ENCODE results near the gene PSMB9.
A peak's percentile ranks its signal among the peaks of the same experiment; 100 is the strongest.

Gene PSMB9

DNA sequence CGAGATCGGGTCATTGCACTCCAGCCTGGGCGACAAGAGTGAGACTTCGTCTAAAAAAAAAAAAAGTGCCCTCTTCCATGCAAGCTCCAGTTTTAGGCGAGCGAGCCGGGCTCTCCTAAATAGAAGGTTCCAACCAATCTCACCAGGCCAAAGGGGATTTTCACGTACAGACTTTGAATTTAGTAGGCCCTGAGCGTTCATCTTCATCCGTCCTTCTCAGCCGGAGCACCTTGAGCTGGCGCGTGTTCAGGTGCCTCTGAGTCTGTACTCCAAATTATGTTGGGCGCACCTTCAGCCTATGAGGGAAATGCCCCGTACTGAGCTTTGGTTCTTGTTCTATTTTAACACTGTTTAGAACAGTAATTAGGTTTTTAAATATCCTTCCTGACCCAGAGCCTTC, 14.6 kb upstream of the PSMB9 start:
- no peak for DNase-seq (ENCODE audit: low read depth)

DNA sequence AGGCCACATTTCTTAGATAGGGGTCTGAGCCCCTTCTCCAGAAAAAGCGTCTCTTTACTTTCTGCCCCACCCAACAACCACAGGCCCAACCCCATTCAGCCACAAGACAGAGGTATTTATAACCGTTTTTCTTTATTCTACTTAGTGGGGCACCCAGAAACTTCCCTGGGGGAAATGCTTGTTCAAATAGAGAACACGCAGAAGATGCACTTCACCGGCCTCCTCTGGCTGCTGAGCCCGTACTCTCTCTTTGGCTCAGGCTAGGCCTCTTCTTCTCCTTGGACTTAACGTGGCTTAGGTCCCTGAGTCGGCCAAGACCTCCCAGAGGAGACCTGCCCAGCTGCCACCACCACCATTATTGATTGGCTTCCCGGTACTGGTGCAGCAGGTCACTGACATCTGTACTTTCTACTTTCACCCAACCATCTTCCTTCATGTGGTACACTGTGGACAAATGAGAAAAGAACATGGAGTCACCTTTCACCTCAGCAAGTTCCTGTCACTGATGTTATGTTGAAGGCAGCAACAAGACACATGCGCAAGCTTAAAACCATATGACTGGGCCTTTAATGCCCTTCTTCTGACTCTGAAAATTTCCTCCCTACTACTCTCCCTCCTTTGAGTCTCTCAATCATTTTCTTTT, 13.3 kb upstream of the PSMB9 start:
- no peak for DNase-seq (ENCODE audit: low read depth)

DNA sequence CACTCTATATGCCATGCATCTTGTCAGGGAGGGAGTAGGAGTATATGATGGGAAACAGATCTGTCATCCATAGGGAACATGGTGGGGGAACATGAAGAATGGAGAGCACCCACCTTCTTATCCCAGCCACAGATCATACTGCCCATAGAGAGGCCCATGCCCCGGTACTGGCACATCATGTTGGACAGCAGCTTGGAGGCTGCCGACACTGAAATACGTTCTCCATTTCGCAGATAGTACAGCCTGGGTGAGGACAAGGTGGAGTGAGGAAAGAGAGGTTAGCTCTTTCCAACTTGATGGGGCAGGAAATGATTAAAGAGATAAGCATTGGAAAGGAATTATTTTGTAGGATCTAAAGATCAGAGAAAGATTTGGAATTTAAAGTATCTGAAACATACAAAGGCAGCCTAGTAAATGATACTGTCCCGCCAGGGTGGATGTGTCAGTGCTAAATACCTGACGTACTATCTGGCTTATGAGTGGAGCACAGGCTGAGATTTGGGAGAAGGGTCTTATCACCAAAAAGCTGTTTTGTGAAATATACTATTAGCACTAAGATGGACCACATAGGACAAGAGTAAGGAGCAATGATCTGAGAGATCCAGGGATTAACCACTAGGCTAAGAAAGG, 11.9 kb upstream of the PSMB9 start:
- no peak for DNase-seq (ENCODE audit: low read depth)

DNA sequence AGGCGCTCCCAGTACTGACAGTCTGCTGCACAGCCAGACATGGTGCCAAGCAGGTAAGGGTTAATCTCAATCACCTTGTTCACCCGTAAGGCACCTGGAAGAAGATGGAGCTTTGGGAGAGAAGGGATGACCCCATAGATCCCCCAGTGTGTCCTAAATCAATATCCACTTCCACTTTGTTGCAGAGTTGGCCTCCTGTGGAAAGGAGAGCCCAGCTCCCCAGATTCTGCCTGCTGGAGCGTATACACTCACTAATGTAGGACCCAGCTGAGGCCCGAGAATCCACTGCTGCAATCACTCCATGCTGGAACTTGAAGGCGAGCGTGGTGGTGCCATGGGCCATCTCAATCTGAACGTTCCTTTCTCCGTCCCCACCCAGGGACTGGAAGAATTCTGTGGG, 11.3 kb upstream of the PSMB9 start:
- DNase-seq (ENCODE audit: low read depth): no peak

DNA sequence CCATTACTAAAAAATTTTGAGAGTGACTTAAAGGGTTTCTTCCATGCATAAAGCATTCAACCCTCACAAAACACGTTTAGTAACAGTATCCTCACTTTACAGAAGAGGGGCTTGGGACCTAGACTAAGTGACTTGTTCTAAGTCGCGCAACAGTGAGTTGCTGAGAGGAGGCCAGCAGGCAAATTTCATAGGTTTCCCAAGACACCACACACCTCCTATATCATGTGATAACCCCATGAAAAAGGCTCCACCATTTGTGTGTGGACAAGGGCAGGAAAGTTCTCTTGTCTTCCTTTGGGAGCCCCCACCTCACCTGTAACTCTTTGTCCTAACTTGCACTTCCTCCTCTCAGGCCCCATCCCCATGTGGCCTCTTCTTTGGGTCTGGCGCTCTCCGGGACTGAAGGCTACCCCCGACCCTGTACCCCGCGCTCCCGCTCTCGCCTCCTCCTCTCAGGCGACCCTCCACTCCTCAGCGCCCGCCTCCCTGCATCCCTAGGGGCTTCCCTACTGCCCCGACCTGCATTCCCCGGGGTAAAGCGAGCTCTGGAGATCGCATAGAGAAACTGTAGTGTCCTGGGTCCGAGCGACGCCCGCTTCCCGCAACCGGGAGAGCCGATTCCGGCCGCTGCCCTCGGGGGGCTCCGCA, 10.5 kb upstream of the PSMB9 start:
- peak; percentile 6 for DNase-seq (ENCODE audit: low read depth)

DNA sequence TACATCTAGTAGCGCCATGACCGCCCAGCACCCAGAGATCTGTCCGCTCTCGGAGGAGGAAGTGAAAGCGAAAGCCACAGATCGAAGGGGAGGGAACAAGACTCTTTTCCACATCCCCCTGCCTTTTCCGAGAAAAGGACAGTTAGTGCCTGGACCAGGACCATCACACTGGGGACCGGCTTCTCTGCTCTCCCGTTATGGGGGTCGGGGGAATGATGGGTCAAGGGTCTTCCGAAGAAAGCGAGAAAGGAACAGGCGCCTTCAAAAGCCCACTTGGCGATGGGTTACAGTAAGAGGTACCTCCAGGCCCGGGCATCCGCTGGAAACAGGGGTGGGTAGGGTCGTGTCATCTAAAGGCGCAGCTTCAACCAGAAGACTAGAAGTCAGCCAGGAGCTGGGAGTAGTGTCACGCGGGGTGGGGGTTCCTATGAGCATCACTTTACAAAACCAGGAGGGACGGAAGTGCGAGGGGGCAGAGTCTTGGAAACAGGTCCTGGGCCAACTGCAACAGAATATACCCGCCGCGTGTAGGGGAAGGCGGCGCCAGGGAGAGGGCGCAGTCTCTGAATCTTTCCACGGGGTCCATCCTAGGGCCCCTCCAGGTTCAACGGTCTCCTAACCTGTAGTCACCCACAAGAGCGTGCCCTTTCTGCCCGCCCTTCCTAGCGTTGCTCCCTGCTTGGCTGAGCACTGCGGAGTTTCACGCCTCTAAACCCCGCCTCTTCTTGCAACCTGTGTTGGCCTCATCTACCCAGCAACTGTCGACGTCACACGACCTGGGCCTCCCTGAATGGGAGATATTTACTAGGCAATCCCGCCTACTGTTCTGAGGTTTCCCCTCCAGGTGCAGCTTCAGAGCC, 9.8 kb upstream of the PSMB9 start, which contains the start of gene PSMB8:
PSMB8 (minus strand) TSS at position 69 of the 860 bp plus-strand sequence; CDS start at position 18, 51 bp downstream.
- DNase-seq (ENCODE audit: low read depth): peak; percentile 86

DNA sequence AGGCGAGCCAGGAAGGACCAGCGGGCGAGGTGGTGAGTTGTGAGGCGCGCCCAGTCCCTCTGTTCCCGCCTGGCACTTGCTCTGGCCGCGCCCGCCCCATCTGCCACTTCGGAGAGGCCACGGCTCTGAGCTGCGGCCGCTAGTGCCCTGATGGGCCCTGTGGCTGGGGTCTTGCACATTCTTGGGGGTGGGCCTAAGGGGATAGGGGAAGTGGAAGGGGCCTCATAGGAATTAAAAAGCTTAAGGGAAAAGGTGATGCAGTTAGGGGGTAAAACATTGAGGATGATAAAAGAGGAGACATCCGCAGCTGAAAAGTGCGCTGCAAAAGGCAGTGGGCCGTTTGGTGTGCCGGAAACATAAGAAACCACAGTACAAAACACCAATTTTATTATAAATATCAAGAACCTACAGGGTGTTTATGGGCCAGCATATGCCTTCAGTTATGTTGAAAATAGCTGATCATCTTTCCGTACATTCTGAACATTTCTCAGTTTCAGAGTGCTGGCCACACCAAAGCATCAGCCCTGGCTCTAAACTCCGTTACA, 9.1 kb upstream of the PSMB9 start:
- DNase-seq (ENCODE audit: low read depth): no peak

DNA sequence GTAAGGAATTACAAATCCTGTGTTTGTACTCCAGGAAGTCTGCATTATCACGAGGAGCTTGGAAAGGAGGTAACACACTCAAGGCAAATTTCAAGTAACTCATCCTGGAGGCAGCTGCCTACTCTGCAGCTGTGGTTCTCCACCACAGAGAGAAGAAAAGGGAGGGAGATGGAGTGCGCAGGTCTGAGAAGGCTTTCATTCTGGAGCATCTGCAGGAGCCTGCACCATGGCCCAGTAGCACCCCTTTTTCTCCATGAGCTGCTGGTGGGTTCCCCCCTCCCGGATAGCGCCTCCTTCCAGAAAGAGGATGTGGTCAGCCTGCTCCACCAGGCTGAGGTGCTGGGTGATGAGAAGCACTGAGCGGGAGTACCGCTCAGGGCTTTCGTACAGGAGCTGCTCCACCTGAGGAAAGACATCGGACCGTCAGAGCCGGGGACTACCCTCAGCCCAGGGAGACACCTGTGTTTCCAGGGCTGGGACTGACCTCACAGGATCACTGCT, 8.6 kb upstream of the PSMB9 start:
- no peak for DNase-seq (ENCODE audit: low read depth)

DNA sequence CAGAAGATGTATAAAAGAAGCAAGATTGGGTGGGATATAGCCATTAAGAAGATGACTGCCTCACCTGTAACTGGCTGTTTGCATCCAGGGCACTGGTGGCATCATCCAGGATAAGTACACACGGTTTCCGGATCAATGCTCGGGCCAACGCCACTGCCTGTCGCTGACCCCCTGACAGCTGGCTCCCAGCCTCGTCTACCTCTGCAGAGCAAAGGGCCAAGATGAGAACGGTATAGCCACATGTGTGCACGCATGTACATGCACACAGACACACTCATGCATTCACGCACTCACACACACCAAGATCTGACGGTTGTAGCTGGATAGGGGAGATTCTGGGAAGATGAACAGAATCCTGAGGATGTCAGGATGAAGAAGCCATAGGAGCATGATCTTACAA, 7.0 kb upstream of the PSMB9 start:
- DNase-seq (ENCODE audit: low read depth): no peak

DNA sequence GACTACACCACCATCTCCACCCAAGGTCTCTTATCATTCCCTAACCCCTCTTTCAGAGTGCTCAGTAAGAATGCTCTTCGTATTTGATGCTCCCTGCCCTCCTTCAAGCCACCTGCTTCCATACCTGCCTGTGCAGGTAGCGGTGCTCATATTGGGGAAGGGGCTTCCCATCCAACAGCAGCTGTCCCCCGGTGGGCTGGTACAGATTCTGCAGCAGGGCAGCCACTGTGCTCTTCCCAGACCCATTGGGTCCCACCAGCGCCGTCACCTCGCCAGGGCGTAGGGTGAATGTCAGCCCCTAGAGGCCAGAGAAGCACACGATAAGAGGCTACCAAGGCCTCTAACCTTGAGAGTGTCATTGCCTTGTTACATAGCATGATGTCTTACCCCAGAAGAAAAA, 6.2 kb upstream of the PSMB9 start:
- DNase-seq (ENCODE audit: low read depth): no peak

DNA sequence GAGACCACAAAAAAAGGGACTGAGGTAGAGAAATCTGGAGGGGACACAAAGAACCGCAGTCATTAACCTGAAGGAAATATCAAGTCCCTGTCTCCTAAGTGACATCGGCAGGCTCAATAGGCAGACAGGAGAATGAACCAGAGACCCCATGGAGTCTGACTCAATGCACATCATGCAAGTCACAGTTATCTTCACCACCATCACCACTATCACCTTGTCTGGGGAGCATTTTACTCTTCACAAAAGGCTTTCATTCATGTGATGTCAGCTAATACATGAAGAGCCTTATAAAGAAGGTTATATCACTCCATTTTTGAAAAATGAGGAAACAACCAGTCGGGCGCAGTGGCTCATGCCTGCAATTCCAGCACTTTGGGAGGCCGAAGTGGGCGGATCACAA, 4.9 kb upstream of the PSMB9 start:
- no peak for DNase-seq (ENCODE audit: low read depth)

DNA sequence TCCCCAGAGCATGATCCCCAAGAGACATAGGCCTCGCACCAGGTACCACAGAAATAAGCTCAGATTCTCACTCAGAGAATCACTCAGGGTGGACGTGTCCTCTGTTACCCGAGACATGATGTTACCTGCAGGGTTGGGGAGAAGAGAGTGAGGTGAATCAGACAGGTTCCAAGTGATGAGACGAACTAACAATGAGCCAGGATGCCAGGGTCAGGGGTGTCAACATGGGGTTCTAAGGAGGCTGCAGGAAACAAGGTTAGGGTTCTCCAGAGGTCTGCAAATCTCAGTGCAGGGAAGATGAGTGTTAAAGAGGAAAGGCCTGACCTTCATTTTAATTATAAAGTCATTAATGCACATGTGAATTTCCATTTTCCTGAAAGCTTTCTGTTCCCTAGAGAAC, 3.0 kb upstream of the PSMB9 start:
- no peak for DNase-seq (ENCODE audit: low read depth)

DNA sequence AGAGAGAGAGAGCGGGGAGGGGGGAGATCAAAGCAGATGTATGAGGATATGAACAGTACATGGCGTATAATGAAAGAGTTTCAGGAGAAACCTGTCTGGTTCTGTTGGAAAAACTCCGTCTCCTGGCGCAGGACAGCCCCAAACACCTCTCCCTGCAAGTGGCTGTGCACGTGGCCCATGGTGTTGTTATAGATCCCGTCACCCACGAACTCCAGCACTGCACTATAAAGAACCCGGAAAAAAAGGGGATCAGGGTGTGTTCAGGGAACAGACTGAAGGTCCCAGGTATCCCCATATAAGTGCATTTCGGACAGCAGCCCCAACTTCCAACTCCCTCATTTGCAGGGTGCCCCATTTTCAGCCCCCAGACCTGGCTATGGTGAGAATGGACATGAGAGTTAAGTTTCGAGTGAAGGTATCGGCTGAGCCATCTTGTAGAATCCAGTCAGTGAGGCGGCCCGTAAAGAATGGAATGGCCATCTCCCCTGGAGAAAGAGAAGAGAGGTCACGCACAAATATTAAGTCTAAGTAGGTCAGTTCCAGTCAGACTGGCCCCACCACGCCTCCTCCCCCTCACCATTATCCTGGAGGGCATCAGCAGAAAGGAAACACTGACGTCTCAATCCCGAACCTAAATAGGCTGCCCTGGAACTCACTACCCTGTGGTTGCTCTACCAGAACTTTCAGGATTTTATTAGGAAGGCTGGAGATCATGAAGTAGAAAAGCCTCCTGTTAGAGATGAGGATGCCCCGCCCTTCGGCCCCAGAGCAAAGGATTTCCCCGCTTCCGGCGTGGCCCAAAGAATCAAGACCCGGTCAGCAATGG, 1.8 kb upstream of the PSMB9 start:
- no peak for DNase-seq (ENCODE audit: low read depth)

DNA sequence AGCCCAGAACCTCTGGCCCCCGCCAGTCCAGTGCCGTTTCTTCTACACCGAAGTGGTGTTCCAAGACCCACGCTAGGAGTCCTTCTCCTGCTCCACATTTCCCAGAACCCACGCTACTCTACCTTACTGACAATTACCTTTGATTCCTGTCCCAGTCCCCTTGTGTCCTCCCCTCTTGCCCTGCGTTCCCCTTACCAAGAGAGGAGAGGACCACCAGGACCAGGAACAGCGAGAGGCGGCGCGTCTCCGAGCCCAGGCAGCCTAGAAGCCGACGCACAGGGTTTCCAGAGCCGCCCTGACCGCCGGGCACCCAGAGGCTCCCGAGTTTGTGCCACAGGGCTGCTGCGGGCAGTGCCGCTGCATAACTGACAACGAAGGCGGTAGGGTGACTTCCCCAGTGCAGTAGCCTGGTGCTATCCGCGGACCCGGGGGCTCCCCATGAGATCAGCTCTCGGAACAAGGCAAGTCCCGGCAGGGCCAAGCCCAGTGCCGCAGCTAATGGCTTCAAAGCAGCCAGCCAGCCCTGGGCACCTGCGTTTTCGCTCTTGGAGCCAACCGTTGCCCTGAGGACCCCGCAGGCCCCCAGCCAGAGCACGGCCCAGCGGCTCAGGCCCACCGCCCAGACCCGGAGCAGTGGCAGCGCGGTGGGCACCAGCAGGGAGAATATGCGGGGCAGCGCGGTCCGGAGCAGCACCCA, 1.0 kb upstream of the PSMB9 start:
- DNase-seq (ENCODE audit: low read depth): peak; percentile 40

DNA sequence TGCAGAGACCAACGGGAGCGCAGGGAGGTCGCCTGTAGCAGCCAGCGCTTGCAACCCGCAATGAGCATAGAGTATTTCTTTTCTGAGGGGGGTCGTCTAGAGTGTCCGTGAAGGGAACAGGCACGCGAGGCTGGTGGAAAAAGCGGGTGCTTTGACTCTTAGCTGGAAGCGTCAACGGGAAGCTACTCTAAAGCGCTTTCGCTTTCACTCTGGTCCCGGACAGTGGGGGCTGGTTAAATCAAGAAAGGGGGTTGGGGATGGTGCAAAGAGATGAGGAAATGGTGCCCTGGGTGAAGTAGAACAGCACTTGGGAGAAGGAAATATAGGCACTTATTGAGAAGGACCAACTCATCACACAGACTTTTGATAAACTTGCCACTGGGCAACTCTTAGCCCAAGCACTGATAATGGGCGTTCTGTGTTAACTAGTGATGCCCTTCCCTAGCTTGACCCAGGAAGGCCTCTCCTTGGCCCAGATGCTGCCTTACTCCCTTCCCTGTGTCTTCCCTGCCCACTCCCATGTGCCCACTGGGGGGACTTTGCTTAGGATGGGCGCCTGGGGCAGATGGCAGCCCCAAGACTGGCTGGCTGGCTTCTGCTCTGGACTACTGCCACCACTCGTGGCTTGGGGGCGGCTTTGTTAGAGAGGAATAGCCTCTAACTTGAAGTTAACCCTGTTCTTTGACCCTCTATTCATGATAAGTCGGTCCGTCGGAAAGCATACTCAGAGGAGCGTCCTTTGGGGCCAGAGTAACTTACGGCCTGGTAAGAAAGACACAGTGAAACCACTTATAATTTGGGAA, 585 bp downstream of the PSMB9 start:
- peak; percentile 22 for DNase-seq (ENCODE audit: low read depth)

DNA sequence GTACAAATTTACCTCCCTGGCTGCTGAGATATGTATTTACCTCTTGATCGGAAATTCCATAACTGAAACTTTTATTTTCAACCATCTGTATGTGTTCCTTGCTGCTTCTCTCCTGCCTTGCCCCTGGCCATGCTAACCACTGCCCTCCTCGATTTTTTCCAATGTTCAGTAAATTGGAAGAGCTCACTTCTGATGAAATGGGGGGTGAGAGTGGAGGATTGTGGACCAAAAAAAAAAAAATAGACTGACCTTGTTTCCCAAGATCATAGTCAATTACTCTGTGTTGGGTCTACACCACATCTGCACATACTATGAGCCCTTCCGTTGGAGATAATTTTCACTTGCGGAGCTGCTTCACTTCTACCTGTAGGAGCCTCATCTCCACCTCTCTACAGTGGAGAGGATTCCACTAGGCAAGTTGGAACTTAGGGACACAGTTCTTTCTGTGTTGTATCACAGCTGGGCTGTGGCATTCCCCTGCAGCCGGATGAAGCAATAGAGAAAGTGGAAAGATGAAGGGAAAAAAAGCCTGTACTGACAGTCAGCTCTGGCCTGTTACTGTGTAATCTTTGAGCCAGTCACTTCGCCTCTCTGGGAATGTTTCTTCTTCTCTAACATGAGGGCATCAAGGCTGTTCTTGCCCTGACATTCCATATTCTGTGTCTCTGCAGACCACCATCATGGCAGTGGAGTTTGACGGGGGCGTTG, 1.6 kb downstream of the PSMB9 start:
- DNase-seq (ENCODE audit: low read depth): no peak

DNA sequence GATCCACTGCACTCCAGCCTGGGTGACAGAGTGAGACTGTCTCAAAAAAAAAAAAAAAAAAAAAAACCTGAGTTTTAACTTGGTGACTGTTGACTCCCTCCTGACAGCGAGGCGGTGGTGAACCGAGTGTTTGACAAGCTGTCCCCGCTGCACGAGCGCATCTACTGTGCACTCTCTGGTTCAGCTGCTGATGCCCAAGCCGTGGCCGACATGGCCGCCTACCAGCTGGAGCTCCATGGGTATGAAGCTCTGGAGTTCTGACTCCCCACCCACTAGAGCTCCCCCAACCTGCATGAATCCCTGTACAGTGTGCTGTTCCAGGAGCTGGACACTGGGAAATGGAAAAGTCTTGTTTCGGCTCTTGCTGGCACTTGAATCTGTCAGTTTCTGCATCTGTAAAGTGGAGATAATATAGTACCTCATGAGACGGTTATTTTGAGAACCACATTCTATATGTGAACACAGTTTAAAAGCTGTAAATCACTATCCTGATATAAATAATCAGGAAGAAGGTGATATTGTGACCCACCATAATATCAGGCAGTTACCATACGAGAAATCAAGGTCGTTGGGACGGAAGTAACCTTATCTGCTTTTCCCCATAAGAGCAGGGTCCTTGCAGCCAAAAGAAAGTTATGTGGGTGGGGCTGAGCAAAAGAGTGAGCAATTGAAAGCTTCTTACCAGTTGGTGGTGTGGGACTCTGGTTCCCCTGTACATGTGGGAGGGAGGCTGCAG, 3.3 kb downstream of the PSMB9 start:
- no peak for DNase-seq (ENCODE audit: low read depth)

DNA sequence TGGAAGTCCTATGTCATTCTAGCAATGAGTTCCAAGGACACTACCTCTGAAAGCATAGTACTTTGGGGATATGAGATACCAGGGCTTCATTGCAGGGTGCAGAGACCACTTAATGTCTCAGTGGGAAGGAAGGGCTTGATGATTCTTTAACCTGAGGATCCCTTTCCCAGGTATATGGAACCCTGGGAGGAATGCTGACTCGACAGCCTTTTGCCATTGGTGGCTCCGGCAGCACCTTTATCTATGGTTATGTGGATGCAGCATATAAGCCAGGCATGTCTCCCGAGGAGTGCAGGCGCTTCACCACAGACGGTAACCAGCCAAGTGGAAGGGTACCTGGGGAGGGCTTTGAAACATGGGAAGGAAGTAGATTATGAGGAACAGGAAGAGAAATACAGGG, 4.2 kb downstream of the PSMB9 start:
- DNase-seq (ENCODE audit: low read depth): no peak

Measured in fibroblast of gingiva (primary cell).